ENCODE measurements around the gene SEMA5A. TPM values are rescaled to one million over a fixed set of nuclear protein-coding genes. Genes with fewer than 3 reads are reported as not detected.

Gene SEMA5A
- total RNA-seq, 1 donor from 2014 or later, result 43.2 TPM

DNA sequence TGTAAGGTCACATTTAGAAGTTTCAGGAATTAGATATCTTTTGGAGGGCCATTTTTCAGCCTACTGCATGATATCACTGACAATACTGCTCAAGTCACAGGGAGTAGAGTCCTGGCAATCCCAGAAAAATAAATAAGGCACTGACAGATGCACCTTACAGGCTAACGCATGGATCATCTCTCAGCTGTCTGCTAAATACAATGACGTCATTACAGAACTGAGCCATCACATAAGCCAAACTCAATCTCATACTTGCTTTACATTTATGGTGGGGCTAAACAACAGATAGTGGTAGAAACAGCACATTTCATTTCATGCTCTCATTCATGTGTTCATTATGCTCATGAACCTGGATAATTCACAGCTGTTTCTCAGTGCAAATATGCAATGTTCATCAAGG, 243.7 kb downstream of the SEMA5A start:
- intact Hi-C loops (cut with micrococcal nuclease), result no loop called here
- no peaks in the 10 kb centered on the region for H3K9me3 ChIP-seq (replicated peaks)
- H3K4me1 ChIP-seq, result no peaks in the 10 kb centered on the region
- no peaks in the 10 kb centered on the region for H3K36me3 ChIP-seq
- no peak overlapping the region for H3K27ac ChIP-seq (replicated peaks)
- DNase-seq, result no peak
- no peaks in the 10 kb centered on the region for H3K27me3 ChIP-seq (ENCODE audit: low read depth)
- TF ChIP-seq, protein P1, sequence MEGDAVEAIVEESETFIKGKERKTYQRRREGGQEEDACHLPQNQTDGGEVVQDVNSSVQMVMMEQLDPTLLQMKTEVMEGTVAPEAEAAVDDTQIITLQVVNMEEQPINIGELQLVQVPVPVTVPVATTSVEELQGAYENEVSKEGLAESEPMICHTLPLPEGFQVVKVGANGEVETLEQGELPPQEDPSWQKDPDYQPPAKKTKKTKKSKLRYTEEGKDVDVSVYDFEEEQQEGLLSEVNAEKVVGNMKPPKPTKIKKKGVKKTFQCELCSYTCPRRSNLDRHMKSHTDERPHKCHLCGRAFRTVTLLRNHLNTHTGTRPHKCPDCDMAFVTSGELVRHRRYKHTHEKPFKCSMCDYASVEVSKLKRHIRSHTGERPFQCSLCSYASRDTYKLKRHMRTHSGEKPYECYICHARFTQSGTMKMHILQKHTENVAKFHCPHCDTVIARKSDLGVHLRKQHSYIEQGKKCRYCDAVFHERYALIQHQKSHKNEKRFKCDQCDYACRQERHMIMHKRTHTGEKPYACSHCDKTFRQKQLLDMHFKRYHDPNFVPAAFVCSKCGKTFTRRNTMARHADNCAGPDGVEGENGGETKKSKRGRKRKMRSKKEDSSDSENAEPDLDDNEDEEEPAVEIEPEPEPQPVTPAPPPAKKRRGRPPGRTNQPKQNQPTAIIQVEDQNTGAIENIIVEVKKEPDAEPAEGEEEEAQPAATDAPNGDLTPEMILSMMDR (IDR thresholded peaks at IDR 0.05; ENCODE audit: borderline replicate concordance), result no peak
- H3K4me3 ChIP-seq, result no peak overlapping the region

DNA sequence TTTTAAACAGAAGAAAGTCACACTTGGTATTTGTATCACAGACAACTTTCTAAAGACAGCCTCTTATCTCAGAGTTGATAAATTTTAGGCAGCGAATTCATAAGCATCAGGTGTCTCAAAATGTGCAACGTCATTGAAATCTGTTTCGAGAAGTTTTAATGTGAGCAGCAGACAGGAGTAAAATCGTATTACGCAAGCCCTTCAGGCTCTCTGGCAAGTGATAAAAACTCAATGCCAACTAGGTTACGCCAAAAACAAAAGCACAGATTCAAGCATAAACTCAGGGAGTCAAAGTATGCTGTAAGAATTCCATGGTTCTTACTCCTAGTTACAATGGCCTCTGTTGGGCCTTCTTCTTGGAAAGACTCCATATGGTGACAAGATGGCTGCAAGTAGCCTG, 244.7 kb downstream of the SEMA5A start:
- no peak for DNase-seq
- intact Hi-C loops (cut with micrococcal nuclease), result no loop called here
- Histone ChIP-seq H3K27ac (replicated peaks) (no peak overlapping the region), H3K4me1 (no peaks in the 10 kb centered on the region), H3K27me3 (ENCODE audit: low read depth) (no peaks in the 10 kb centered on the region), H3K4me3 (no peak overlapping the region), H3K9me3 (replicated peaks) (no peaks in the 10 kb centered on the region), H3K36me3 (no peaks in the 10 kb centered on the region)
- TF ChIP-seq, protein P1 (IDR thresholded peaks at IDR 0.05; ENCODE audit: borderline replicate concordance), result no peak

DNA sequence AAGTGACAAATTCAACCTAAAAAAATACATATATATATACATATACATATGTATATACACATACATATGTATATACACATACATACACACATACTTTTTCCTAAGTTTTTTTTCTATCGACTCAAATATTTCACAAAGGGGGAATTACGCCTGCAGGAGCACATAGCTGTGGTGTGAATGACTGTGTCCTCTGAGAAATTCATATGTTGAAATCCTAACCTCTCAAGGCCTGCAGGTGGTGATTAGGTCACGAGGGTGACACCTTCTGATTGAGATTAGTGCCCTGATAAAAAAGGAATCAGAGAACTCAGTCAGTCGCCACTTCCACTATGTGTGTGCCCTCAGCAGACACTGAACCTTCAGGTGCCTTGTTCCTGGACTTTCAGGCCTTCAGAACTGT, 248.7 kb downstream of the SEMA5A start:
- TF ChIP-seq, protein P1 (IDR thresholded peaks at IDR 0.05; ENCODE audit: borderline replicate concordance), result no peak
- DNase-seq, result no peak
- Histone ChIP-seq H3K27ac (replicated peaks) (no peak overlapping the region), H3K4me3 (no peak overlapping the region), H3K27me3 (ENCODE audit: low read depth) (no peaks in the 10 kb centered on the region), H3K36me3 (no peaks in the 10 kb centered on the region), H3K9me3 (replicated peaks) (no peaks in the 10 kb centered on the region), H3K4me1 (no peaks in the 10 kb centered on the region)
- intact Hi-C loops (cut with micrococcal nuclease), result no loop called here

DNA sequence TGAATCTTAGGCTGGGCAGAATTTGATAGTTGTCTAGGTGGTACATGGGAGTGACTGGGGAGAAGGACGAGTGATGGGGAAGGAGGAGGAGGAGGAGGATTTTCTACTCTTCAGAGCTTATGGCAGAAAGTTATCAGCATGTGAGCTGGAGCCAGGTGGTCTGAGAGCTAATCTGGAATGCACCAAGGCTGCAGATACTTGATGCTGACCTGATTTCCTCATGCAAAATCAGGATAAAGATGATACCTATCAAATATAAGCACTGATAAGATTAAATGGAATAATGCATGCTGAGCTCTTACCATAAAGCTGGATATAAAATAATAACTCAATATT, 250.4 kb downstream of the SEMA5A start:
- intact Hi-C loops (cut with micrococcal nuclease), result no loop called here
- H3K36me3 ChIP-seq, result no peaks in the 10 kb centered on the region
- H3K4me1 ChIP-seq, result no peaks in the 10 kb centered on the region
- DNase-seq, result no peak
- H3K27ac ChIP-seq (replicated peaks), result no peak overlapping the region
- TF ChIP-seq, protein P1 (IDR thresholded peaks at IDR 0.05; ENCODE audit: borderline replicate concordance), result no peak
- no peak overlapping the region for H3K4me3 ChIP-seq
- no peaks in the 10 kb centered on the region for H3K27me3 ChIP-seq (ENCODE audit: low read depth)
- no peaks in the 10 kb centered on the region for H3K9me3 ChIP-seq (replicated peaks)

DNA sequence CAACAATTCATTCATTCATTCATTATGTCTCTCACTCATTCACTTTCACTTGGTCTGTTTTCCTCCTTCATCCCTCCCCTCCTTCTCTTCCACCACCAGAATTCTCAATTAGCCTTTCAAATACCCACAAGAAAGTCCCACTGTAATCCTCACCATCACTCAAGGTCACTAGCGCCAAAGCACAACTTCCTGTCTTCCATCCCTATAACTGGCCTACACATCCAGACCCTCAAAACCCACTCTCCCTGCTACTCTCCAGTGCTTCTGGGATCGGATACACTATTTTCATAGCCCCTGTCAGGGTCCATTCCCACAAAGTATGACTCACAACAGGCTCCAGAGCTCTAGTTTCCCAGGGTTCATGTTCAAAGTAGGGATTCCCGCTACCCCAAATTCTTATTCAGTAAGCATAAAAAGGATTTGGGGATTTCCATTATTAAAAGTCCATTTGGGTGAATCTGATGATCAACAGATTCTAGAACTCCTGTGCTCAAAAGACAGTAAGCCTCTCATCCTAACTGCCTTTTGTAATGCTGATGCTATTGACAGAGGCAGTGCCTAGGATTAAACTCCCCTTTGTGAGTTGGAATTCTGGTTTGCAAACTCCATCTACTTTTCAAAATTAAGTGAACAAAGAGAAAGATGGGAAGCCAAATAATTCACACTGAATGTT, 250.9 kb downstream of the SEMA5A start:
- Histone ChIP-seq H3K27ac (replicated peaks) (no peak overlapping the region), H3K9me3 (replicated peaks) (no peaks in the 10 kb centered on the region), H3K4me3 (no peak overlapping the region), H3K36me3 (no peaks in the 10 kb centered on the region), H3K4me1 (no peaks in the 10 kb centered on the region), H3K27me3 (ENCODE audit: low read depth) (no peaks in the 10 kb centered on the region)
- intact Hi-C loops (cut with micrococcal nuclease), result no loop called here
- DNase-seq, result no peak
- TF ChIP-seq, protein P1 (IDR thresholded peaks at IDR 0.05; ENCODE audit: borderline replicate concordance), result no peak
